GM21717 (cell line): Measurements from ENCODE around the gene BMP6.
A peak's percentile ranks its signal among the peaks of the same experiment; 100 is the strongest.

ENCODE experiments used
- ATAC-seq: cut with Tn5 transposase; IDR thresholded peaks from one replicate; pipeline ENCODE4 v1.9.1; 2021; ENCODE audit warnings: mild to moderate bottlenecking, moderate library complexity; ENCODE audit not compliant: unreplicated experiment

Gene BMP6

DNA sequence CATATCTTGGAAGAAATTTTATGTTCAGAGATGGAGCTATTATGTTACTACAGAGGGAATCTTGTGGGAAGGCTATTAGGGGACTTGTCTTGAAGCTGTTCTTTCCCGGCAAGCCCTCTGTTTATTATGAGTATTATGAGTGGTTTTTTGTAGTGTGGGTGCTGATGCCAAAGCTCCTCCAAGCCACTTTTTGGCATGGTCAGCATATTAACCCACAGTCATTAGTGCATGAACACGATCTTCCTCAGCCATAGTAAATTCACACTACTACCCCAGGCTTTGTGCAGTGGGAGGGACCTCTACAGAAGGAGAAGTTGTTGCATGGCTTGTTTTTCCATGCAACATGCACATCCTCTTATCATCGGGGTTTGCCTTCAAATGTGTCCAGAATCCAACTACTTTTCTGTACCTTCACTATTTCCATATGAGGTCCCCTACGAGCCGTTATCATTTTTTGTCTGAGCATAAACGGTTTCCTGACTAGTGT, 6.5 kb upstream of the BMP6 start:
- no peak for ATAC-seq

DNA sequence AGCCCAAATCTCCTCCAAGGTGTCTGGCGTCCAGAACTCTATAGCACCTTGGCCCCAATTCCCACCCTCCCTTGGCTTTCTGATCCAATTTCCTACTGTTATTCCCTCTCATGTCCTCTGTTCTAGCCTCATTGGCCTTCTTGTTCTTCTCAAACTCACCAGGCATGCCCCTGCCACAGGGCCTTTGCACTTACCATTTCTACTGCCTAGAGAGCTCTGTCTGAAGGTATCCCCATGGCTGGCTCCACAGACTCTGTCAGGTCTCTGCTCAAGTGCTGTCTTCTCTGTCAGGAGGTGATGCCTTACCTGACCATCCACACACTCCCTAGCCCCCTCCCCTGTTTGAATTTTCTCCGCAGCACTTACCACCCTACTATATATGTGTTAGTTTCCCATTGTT, 5.6 kb upstream of the BMP6 start:
- ATAC-seq = no peak

DNA sequence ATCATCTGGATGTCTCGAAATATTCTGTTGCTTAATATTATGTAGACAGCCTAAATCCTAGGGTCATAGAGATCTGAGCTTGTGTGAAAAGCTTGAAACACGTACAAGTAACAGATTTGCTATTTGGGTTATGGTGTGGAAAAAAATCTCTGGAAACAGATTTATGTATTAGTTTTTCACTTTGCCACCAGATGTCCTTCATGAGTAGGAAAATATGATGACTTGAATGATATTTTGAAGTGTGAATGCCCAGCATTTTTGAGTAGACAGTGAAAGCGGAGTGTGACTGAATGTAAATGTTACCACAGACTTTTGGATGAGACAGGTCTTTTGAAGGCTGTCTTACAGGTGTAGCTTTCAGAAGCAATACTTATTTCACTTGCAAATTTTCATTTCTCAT, 4.2 kb upstream of the BMP6 start:
- no peak for ATAC-seq

DNA sequence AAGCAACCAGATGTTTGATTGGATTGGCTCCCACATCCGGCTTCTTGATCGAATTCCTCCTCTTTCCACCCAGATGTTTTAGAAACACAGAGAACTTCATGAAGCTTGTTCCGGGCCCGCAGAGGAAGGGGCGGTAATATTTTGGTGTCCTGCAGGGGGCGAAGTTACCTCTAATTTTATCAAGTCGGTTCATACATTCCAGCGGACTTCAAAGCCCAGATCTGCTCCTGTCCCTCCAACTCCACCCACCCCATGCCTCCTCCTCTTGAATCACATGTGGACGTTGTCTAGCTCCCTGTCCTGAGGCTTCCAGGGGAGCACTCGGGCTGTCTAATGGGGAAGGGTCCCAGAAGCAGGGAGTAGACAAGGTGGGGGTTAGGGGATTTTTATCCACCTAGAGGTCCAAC, 2.9 kb upstream of the BMP6 start:
- peak; percentile 39 for ATAC-seq

DNA sequence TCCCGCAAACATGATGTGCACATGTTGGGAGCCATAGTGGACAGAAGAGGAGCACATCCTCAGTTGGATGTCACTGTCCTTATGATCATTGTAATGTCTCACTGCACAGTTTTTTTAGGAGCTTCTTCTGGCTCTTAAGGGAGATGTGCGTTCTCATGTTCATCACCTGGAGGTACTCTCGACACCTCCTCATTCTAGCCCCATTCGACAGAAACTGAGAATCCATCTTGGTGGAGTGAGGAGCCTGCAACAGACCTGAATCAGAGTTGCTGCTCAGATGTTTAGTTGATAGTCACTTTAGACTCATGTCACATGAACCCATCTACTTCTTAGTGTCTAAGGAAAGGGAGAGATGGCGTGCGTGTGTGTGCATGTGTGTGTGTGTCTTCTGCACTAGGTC, 2.3 kb upstream of the BMP6 start:
- ATAC-seq = no peak

DNA sequence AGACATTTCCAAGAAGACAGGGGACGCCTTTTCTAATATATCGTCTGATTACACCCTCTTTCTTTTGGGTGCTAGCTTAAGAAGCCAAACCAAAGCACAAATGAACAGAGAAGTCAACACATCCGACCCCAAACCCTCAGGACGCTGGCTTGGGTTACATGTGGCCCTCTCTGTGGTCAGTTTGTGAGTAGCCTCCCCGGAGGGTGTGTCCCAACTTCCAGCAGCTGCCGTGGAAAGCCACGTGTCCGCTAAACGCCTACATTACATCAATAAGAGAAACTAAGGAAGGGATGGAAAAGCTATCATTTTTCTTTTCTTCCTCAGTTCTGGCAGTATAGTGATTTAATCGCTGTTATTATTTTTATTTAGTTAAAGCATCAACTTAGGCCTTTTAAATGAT, 487 bp upstream of the BMP6 start:
- no peak for ATAC-seq

DNA sequence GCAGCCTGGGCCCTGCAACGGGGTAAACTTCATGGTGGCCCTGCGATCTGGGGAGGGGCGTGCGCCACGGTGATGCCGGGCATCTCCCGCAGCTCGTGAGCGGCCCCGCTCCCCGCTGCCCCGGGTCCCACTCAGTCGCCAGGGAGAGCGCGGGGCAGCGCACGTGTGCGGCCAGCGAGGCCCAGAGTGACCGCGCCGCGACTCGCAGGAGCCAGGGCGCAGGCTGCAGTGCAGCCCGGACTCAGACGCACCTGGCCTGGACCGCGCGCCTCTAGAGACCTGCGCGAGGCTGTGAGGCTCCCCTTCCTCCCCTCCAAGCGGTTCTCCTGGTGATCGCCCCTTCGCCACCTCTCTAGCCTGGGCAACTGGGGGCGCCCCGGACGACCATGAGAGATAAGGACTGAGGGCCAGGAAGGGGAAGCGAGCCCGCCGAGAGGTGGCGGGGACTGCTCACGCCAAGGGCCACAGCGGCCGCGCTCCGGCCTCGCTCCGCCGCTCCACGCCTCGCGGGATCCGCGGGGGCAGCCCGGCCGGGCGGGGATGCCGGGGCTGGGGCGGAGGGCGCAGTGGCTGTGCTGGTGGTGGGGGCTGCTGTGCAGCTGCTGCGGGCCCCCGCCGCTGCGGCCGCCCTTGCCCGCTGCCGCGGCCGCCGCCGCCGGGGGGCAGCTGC, 652 bp downstream of the BMP6 start:
- peak; percentile 13 for ATAC-seq

DNA sequence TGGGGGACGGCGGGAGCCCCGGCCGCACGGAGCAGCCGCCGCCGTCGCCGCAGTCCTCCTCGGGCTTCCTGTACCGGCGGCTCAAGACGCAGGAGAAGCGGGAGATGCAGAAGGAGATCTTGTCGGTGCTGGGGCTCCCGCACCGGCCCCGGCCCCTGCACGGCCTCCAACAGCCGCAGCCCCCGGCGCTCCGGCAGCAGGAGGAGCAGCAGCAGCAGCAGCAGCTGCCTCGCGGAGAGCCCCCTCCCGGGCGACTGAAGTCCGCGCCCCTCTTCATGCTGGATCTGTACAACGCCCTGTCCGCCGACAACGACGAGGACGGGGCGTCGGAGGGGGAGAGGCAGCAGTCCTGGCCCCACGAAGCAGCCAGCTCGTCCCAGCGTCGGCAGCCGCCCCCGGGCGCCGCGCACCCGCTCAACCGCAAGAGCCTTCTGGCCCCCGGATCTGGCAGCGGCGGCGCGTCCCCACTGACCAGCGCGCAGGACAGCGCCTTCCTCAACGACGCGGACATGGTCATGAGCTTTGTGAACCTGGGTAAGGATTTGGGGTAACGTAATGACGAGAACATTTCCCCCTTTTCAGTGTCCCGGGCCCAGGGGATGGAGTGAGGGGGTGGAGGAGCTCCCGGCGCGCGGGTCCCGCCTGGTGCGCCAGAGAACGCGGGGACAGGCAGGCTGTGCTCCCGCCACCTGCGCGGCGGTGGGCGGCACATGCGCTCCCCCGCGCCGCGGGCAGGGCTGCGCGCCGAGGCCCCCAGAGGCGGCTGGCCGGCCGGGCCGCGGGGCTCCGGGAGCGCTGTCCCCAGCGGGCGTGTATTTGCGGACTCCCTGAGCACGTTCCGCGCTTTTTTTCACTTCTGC, 1.4 kb downstream of the BMP6 start:
- ATAC-seq = no peak

DNA sequence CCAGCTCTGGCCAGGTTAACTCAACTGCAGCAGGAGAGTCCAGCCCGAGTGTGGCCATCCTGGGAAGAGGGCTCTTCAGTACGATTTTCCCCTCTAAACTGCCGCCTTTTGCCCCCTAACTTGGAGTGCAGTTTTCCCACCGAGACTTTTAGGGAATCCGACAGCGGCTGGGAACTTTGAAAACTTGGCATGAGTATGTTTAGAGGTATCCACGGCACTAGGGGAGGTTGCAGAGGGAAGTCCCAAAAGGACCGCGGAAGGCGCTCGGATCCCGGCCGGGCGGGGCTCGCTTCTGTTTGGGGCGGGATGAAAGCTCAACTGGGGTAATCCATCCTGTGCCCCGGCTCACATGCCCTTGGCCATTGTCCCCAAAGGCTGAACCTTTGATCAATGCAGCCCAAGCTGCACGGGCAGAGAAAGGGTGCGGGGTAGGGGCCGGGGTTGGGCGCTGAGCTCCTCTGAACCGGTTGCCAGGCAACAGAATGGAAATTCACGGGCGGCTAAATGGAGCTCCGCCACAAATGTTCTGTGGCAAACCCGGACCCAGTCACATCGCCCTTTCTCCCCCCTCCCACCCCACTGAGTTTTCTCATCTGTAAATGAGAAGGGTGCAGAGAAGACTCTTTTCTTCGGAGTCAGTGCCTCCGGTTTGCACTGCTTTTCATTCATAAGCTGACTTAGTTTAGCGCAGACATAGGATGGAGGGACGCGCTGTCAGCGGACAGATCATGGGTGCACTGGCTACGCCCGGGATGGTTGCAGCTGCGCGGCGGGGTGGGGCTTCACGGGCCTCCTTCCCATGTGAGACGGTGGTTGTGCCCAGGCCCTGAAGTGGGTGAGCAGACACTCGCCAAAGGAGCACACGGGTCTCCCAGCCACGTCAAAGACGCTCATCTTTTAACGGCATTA, 2.3 kb downstream of the BMP6 start:
- no peak for ATAC-seq

DNA sequence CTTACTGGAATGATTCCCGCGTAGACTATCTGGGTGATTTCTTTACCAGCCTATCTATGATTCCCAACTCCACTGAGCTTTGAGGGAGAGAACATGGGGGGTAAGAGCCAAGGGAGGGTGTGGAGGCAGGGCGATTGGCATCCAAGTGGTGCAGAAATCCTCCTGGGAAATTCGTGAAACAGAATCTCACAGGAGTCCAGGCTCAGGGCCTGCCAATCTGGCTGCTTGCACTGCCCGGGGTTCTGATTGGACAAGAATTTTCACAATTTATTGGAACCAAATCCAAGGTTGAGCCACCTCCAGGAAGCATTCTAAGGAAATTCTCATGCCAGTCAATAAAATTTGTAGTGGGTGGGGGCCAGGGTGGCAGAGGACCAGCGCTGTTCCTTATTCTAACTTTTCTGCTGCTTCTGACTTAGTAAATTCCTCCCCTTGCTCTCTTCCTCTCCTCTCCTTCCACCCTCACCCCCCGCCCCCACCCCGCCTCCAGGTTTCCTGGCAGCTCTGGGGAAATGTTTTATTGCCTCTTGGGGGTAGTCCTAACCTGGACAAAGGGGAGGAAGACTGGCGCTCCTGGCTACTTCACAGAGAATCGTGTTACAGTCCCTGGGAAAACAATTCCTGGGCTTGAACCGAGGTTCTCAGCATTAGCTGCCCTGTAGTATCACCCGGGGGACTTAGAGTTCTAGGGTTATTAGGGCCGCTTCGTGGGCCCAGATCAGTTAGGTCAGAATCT, 3.1 kb downstream of the BMP6 start:
- ATAC-seq = no peak

DNA sequence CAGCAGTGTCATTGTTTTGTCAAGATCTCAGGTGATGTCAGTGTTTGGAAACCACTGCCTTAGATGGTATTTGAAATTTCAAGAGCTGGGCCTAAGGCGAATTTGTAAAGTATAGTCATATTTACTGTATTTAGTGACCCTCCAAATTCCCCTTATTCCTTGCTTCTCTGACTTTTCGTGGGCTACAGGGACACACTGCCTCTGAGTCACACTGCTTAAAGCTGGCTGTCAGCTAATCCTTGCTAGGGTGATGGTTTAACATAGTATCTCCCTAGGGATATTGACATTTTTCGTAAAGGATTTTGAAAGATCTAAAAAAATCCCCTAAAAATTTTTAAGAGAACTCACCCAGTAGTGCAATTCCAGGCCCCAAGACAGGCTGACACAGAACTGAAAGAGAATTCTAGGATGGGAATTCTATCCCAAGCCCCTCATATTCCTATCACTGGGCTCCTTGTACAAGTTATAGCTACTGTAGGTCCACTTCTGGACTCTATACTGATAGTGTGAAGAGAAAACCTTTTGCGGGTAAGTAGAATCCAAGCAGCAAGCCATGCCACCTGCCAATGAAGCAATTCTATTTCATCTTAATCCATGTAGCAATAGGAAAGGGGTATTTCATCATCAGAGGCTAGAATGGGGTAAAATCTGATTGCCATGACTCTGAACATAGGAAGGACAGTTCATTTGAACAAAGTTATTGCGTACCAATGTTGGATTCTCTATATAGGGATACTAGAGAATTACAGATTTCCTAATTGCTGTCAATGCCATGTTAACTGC, 4.3 kb downstream of the BMP6 start:
- no peak for ATAC-seq

DNA sequence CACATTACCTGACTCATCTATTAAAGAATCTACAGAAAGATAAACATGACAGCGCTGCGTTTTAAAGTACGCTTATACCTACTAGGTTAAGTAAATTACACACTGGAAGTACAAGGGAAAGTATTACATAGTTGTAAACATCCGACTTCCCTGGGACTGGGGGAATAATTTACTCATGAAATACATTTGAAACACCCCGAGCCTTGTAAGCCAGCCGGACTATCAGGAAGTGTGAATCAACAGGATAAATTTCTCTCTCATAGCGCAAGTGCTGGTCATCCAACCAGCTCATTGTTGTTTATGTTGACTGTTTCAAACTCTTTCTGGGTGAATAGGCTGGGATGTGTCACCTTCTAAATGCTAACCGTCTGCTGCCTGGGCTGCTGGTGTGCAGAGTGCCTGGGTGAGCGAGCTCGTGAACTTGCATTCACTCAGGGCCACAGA, 4.9 kb downstream of the BMP6 start:
- ATAC-seq = no peak

DNA sequence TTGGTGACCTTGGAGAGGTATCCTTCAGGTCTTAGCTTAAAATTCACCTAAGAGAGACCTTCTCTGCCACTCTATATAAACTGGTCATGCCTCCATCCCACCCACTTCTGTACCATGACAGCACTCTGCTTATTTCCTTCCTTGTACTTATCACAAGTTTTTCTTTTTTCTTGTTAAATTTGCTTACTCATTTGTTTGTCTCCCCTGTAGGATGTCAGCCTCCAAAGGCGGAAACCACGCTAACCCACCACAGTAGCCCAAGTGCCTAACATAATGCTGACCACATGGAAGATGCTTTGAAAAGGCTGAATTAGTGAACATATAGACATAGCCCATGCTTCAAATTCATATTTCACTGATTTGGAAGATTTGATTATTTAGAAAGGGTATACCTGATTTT, 5.4 kb downstream of the BMP6 start:
- ATAC-seq = no peak

DNA sequence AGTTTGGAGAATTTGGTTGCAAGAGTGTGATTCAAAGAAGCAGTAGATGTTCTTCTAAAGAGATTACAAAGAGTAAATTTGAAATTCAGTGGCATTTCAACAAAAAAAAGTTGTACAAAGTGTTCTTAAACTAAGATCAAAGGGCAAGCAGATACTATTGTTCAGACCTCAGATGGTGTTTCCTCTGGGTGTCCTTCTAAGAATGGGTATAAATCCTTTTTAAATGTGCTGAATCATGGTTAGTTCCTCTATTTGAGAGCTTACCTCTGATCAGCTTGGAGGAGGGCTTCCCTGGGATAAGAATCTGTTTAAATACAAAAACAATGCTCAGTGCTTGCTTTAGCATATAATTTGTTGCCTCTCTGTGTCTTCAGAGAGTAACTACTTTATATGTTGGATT, 6.3 kb downstream of the BMP6 start:
- no peak for ATAC-seq

DNA sequence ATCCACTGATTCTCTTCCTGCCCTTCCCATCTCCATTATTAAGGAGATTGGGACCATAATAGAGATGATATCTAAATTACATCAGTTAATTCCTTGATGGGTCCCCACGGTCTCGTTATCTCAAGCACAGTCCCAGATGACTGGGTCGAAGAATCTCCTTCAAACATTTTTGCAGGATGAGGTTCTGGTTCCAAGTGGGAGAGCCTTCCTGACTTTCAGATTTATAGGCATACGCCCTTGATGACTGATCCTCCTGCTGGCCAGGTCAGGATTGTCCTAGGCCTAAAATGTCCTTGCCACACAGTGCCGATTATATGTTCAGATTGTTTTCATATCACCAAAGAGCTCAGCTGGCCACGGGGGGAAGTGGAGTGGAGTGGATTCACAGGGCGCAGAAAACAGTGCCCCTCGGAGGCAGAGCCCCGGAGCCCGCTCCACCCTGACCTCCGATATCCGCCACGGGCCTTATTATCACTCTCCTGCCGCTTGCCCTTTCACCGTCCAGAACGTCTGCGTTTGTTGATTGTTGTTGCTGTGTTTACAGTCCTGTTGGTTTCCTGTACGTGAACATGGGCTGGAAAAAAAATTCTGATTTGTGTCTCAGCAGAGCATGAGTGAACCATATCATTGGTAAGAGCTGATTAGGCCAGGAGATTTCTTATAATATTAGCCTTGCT, 8.9 kb downstream of the BMP6 start:
- ATAC-seq = no peak

DNA sequence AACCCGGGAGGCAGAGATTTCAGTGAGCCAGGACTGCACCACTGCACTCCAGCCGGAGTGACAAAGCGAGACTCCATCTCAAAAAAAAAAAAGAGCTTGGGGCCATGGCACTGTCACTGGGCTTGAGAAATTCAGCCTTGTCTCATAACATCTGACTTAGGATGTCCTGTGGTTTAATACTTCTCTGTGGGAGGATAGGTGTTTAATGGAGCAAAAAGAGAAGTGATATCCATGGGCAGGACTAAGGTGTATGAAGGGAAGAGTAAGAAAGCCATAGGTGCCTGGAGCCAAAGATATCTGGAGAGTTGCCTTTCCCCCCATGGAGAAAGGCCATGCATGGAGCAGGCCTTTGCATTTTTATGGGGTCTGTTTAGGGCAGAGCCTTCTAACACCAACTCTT, 11.2 kb downstream of the BMP6 start:
- ATAC-seq = no peak

DNA sequence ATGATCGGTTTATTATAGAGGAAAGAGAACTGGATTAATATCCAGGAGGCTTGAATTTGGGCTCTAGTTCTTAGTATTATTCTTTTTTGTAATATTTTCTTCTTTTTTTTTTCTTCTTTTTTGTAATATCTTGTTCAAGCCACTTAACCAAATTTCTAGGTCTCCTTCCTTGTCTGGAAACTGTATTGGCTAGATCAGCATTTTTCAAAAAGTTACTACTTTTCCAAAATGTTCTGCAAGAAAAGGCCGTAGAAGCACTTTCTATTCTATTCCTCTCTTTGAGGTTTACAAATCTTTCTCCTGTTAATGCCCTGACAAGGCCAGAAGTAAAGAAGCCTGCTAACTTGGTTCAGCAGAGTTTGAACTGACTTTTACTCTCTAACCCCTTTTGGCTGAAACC, 12.0 kb downstream of the BMP6 start:
- no peak for ATAC-seq

DNA sequence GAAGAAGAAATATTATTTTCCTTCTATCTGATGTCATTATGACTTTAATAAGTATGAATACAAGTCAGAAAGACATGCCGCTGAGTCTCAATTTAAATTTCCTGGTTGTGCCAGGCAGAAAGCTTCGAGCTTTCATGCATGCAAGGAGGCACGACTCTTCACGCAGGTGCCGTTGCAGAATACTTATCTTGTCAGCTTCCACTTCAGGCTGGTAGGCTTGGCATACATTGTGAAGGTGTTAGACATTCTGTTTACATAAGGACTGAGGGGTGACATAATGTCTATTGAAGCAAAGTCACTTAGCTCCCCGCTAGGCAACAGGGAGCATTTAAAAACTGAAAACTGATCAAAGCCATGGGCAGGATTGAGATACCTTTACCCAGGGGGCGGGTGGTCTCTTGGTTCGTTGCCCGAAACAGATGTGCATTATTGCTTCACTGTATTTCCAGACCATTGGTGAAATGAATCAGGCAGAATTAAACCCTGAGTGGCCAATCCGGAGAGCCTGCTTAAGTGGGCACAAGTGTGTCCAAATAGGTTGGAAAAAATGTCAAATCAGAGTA, 16.4 kb downstream of the BMP6 start:
- no peak for ATAC-seq

DNA sequence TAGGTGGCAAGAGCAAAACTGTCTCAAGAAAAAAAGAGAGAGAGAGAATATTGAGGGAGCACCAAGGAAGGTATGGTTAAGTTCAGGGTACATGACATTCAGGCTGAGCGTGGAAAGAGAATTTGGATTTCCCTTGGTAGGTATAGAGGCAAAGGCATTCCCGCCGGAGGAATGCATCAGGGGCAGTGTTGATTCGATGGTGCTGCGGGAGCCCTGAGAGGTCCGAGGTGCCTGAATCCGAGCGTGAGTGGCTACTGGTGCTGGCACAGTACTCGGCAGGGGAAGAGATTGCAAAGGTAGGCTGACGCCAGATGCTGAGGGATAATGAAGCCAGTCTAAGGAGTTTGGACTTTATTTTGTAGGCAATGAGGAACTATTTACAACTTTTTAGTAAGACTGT, 20.0 kb downstream of the BMP6 start:
- no peak for ATAC-seq
